SHP77 treated with DMSO at 0.1 percent for 48 hours (cell line): ENCODE data around the gene ANKH.
A peak's percentile ranks its signal among the peaks of the same experiment; 100 is the strongest.
"Not testable (repeated sequence)": the region's sequence is repeated elsewhere in the genome, so short reads cannot be mapped to it uniquely, and the experiment has no call there.

Experiments
- DNase-seq: peaks from one replicate; lab custom pipeline; 2025; lab: John Stamatoyannopoulos, UW

ANKH gene

DNA sequence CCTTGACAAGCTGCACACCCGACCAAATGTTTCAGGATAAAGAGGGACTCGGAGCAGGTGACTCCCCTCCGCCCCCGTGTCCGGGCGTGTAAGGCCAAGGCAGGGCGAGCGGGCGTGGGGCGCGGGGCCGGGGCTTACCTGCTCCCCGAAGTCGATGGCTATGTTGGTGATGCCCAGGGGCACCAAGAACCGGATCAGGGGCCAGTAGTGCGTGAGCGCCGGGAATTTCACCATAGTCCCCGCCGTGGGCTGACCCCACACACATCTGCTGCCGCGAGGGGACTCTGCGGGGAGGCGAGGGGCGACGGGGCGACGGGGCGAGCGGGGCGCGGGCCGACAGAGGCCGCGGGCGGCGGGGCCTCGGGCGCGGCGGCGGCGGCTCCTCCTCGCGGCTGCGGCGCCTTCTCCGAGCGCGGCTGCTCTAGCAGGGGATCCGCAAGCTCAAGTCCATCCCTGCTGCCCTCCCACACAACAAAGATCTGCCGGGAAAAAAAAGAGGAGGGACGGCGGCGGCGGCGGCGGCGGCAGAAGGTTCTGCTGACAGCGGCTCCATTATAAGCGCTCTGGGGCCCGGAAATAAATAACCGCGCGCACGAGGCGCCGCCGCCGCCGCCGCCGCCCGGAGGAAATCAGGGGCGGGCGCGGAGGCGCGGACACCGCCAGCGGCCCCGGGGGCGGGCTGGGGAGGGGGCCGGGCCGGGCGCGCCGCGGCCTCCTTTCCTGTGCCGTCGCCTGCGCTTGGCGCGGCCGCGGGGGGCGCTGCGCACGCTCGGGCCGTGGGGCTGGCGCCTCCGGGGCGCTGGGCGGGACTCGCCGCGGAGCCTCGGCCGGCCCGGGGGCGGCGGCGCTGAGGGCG, at the start of gene ANKH:
Gene ANKH (minus strand): TSS at position 565 of the 856 bp plus-strand sequence. CDS start 331 bp downstream, at position 234.
- peak; percentile 79 for DNase-seq

DNA sequence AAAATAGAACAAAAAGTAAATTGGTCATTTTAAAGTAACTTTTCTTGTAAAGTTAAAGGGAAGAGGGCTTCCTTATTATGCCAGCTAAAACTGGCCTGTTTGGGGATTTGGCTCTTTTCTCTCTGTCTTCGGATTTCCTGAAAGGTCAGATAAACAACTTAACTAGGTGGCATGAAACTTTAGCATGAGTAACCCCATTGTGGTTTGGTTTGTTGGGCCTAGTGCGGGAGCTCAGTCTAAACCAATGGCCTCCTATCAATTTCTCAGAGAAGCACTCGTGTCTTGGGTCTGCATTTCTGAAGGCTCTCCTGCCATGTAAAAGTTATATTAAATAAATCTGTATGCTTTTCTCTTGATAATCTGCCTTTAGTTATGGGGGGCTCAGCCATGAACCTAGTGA, 48.5 kb upstream of the ANKH start:
- no peak for DNase-seq

- not testable (repeated sequence) for DNase-seq
Observed at GRCh38 chr5:14919106-14919505, 47.5 kb upstream of the ANKH start.

GRCh38 chr5:14917719-14918118, 46.1 kb upstream of the ANKH start:
- no peak for DNase-seq

DNA sequence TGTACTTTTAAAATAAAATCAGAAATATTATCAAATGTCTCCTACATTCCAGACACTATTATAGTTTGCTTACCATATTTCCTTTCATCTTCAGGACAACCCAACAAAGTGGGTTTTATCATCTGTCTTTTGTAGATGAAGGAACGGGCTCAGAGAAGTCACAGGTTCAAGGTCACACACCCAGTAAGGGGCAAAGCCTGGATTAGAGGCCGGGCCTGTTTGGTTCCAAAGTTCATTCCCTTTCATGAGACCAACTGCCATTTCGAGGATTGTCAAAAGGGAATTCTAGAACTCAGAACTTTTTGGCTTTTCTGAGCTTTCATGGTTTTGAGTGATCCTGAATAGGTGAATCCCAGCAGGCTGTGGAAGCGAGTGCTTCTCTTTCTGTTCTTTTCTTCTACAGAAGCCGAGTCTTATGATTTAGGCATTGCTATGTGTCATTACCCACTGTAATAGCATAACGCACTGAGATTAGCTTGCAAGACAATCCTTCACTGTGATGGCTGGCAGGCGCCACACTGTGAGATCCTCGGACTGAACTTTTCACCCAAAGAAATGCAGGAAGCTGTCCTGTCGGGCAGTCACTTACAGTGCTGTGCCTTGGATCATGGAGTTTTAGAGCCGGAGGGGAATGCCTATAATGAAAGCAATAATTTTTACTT, 43.8 kb upstream of the ANKH start:
- no peak for DNase-seq

DNA sequence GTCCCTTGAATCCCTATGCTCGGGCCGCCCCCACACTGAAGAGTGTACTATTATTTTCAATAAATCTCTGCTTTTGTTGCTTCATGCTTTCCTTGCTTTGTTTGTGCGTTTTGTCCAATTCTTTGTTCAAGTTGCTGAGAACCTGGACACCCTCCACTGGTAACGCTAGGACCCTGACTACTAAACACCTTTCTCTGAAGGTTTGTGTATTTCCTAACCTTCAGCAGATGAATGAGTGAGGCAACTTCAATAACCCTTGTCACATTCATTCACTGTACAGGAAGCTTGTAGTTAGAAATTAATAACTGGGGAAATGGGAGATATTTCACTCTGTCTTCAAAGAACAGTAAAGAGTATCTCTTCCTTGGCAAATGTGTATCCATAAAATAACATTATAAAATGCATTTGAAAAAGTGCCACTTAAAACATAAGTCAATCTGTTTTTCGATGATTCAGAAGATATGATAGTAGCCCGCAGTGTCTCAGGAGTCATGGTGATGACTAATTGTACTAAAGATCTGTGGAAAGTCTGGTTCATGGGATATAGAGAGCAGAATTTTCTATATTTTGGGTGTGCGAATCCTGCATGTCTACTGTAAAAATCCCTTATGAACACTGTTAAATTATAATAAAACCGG, 43.2 kb upstream of the ANKH start:
- DNase-seq = no peak

DNA sequence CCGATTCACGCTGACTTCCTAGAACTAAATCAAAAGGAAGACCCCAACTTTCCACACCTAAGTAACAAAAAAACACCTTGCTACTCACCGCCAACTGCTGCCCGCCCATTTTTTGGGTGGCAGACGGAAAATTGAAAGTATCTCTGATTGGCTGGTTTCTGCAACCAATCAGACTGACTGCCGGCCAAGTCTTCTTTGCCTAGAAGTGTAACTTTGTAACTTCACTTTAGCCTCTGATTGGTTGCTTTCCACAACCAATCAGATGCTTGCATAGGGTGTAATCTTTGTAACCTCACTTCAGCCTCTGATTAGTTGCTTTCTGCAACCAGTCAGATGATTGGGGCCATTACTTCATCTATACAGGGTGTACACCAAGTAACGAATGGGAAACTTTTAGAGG, 42.6 kb upstream of the ANKH start:
- no peak for DNase-seq

- DNase-seq = no peak
Observed at GRCh38 chr5:14913096-14913495, 41.5 kb upstream of the ANKH start.

GRCh38 chr5:14912206-14912605, 40.6 kb upstream of the ANKH start:
- no peak for DNase-seq

GRCh38 chr5:14909369-14909768, 37.8 kb upstream of the ANKH start:
- DNase-seq = no peak

GRCh38 chr5:14908172-14908571, 36.6 kb upstream of the ANKH start:
- DNase-seq = no peak

DNA sequence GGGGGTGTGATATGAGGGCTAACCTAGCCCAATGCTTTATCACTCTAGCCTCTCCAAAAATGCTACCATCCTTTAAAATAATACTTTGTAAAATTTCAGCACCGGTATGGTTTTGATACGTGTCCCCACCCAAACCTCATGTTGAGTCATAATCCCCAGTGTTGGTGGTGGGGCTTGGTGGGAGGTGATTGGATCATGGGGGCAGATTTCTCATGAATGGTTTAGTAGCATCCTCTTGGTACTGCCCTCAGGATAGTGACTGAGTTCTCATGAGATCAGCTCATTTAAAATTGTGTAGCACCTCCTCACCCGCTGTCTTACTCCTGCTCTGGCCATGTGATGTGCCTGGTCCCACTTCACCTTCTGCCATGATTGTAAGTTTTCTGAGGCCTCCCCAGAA, 35.0 kb upstream of the ANKH start:
- DNase-seq = no peak

DNA sequence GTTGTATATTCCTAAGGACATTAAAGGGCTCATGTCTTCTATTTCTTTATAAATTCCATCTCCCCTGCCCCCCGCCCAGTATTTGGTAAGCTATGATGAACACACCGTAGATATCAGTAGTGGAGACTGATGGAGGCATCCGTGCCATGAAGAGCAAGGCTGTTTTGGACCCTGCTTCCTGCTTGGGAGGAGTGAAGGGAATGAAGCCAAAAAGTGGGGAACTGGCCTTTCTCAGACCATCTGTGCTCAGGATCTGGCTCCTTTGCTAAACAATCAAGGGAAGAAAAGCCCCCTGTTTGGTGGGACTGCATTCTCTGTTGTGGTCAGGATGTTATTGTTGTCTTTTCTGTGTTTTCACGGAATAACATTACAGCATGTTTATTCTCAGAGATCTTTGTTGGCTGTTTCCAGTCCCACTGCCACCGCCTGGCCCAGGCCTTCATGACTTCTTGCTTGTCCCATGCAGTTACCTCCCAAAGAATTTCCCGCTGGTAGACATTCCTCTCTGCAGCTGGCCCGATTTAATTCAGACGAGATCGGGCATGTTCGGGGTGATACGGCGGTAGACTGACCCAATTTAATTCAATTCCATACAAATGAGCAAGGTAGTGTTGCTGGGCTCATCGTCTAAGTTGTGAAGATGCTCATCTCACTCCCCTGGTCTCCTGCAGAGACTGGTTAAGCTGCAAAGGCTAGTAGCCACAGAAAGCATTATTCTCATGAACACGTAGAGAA, 31.4 kb upstream of the ANKH start:
- DNase-seq = no peak

- no peak for DNase-seq
Observed at GRCh38 chr5:14901462-14902051, 30.0 kb upstream of the ANKH start.

GRCh38 chr5:14900693-14901461, 29.3 kb upstream of the ANKH start:
- no peak for DNase-seq

DNA sequence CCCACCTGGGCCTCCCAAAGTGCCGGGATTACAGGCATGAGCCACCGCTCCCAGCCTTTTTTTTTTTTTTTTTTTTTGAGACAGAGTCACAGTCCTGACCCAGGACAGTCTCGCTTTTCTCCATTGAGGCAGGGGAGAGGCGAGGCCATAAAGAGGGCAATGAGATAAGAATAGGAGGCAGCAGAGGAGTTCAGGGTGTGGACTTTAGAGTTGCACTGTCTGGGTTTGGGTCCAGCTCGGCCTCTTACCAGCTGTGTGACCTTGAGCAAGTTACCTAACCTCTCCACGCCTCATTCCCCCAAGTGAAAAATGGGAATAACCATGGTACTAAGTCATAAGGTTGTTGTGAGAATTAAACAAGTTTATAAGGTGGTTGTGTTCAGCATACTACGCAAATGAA, 24.6 kb upstream of the ANKH start:
- no peak for DNase-seq

- DNase-seq = no peak
Observed at GRCh38 chr5:14895301-14895700, 23.7 kb upstream of the ANKH start.

GRCh38 chr5:14894748-14895147, 23.2 kb upstream of the ANKH start:
- DNase-seq = no peak

GRCh38 chr5:14893381-14893780, 21.8 kb upstream of the ANKH start:
- no peak for DNase-seq

DNA sequence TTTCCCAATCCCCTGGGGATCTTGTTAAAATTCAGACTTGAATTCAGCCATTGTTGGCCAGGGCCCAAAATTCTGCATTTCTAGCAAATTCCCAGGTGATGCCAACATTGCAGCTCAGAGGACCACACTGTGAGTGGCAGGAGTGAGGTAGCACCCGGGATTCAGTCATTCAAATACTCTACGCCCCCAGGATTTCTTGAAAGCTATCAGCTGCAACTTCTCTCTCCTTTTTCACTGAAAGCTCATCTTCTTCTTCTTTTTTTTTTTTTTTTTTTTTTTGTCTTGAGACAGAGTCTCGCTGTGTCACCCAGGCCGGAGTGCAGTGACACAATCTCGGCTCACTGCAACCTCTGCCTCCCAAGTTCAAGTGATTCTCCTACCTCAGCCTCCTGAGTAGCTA, 19.3 kb upstream of the ANKH start:
- no peak for DNase-seq

DNA sequence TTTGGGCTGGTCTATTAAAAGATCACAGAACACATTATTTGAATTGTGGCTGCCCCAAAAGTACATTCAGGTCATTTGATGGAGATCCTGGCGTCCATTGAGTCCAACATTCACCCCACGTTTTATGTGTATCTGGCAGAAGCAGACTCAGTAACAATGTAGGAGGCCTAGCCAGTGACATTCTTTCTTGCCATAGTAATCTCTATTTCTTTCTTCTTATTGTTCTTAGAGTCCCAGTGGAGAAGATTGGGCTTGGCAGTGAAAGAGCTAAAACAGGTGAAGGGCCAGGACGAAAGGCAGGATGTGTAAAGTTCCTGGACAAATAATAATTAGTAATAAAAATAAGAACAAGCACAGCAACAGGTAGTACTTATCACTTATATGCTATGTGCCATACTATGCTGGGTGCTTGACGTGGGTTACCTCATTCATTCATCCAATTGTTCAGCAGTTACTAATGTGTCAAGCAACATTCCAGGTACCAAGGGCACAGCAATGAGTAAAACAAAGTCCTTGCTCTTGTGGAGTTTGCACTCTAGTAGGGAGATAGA, 12.6 kb upstream of the ANKH start:
- DNase-seq = no peak
